ENCODE measurements around the gene PHAX.
"Not testable (repeated sequence)": the region's sequence is repeated elsewhere in the genome, so short reads cannot be mapped to it uniquely, and the experiment has no call there.

Gene PHAX

GRCh38 chr5:126583761-126584160 lies 17.0 kb upstream of the PHAX start:
- H3K36me3 ChIP-seq (ENCODE audit: control insufficient read depth, insufficient read depth, low read length), result no peaks in the 10 kb centered on the region

DNA sequence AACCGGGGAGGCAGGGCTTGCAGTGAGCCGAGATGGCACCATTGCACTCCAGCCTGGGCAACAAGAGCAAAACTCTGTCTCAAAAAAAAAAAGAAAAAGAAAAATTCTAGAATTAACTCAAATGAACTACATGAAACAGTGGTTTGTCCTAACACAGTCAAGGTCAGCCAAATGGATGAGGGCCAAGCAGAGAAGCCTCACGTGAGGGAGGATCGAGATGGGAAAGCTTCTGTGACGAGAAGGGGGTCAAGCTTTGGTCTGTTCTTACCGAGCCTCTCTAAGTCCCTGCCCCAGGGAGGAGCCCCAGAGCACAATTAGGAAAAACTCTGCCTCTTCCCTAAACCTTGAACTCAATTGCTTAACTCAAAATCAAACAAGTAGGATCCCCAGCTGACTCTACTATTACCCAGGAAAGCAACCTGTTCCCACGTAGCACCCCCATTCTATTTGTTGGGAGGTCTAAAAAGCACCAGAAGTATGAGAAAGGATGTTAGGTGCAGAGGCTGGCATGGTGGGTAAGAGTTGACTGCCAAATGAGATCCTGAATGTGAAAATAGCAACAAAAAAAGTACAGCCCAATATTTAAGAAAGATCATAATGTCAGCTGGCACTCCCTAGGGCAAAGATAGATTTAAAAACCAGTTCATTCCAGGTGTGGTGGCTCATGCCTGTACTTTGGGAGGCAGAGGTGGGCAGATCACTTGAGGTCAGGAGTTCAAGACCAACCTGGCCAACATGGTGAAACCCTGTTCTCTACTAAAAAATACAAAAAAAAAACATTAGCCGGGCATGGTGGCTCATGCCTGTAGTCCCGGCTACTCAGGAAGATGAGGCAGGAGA lies 13.0 kb upstream of the PHAX start:
- no peaks in the 10 kb centered on the region for H3K27me3 ChIP-seq (replicated peaks; ENCODE audit: control insufficient read depth, insufficient read depth, low read length, poor library complexity, severe bottlenecking)
- H3K4me1 ChIP-seq (ENCODE audit: control insufficient read depth, insufficient read depth, low read length, poor library complexity, severe bottlenecking), result no peaks in the 10 kb centered on the region
- H3K36me3 ChIP-seq (ENCODE audit: control insufficient read depth, insufficient read depth, low read length), result no peaks in the 10 kb centered on the region
- H3K9me3 ChIP-seq (ENCODE audit: control insufficient read depth, low read length), result no peaks in the 10 kb centered on the region
- DNase-seq, result no peak
- H3K27ac ChIP-seq (ENCODE audit: insufficient read depth, low read length, poor library complexity, severe bottlenecking), result no peak overlapping the region
- no peak overlapping the region for H3K4me3 ChIP-seq (ENCODE audit: insufficient read depth, low read depth, low read length, poor library complexity, severe bottlenecking)

More at GRCh38 chr5:126583761-126584160, 17.0 kb upstream of the PHAX start:
- no peak overlapping the region for H3K4me3 ChIP-seq (ENCODE audit: insufficient read depth, low read depth, low read length, poor library complexity, severe bottlenecking)
- no peaks in the 10 kb centered on the region for H3K4me1 ChIP-seq (ENCODE audit: control insufficient read depth, insufficient read depth, low read length, poor library complexity, severe bottlenecking)
- H3K27me3 ChIP-seq (replicated peaks; ENCODE audit: control insufficient read depth, insufficient read depth, low read length, poor library complexity, severe bottlenecking), result no peaks in the 10 kb centered on the region
- no peak for DNase-seq
- no peak overlapping the region for H3K27ac ChIP-seq (ENCODE audit: insufficient read depth, low read length, poor library complexity, severe bottlenecking)
- H3K9me3 ChIP-seq (ENCODE audit: control insufficient read depth, low read length), result no peaks in the 10 kb centered on the region

- DNase-seq, result no peak
- Histone ChIP-seq H3K27ac (ENCODE audit: insufficient read depth, low read length, poor library complexity, severe bottlenecking) (no peak overlapping the region), H3K4me1 (ENCODE audit: control insufficient read depth, insufficient read depth, low read length, poor library complexity, severe bottlenecking) (peaks cover 3% of the 10 kb centered on the region), H3K9me3 (ENCODE audit: control insufficient read depth, low read length) (no peaks in the 10 kb centered on the region), H3K36me3 (ENCODE audit: control insufficient read depth, insufficient read depth, low read length) (no peaks in the 10 kb centered on the region), H3K27me3 (replicated peaks; ENCODE audit: control insufficient read depth, insufficient read depth, low read length, poor library complexity, severe bottlenecking) (no peaks in the 10 kb centered on the region), H3K4me3 (ENCODE audit: insufficient read depth, low read depth, low read length, poor library complexity, severe bottlenecking) (no peak overlapping the region)
Measured at GRCh38 chr5:126589536-126590297, 11.0 kb upstream of the PHAX start.

DNA sequence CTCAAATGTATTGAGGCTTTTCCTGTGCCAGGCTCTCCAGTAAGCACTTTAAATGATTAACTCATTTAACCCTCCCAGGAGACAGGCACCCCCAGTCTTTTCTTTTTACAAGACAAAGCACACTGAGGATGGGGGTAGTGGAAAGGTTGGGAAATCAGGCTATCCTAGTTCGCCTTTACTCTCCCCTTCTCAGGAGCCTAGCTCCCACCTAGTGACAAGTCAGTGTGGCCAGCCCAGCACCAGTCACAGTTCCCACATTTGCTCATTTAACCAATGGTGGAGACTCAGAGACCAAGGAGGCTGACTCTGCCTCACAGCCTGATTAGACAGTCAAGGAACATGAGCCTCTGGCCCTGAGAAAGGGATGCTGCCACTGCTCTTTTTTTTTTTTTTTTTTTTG lies 9.2 kb upstream of the PHAX start:
- H3K4me3 ChIP-seq (ENCODE audit: insufficient read depth, low read depth, low read length, poor library complexity, severe bottlenecking), result no peak overlapping the region

GRCh38 chr5:126594748-126595485 lies 5.8 kb upstream of the PHAX start, which contains the start of gene ALDH7A1:
Gene ALDH7A1 (minus strand): TSS chr5:126595219. CDS start chr5:126595198, 21 bp downstream.
- DNase-seq, result peak in 1 of 3 donors; percentile 16
- H3K27ac ChIP-seq (ENCODE audit: insufficient read depth, low read length, poor library complexity, severe bottlenecking), result no peak within 1 kb of the TSS

More for the DNA sequence above, 9.2 kb upstream of the PHAX start:
- Histone ChIP-seq H3K36me3 (ENCODE audit: control insufficient read depth, insufficient read depth, low read length) (no peaks in the 10 kb centered on the region), H3K27ac (ENCODE audit: insufficient read depth, low read length, poor library complexity, severe bottlenecking) (no peak overlapping the region), H3K9me3 (ENCODE audit: control insufficient read depth, low read length) (no peaks in the 10 kb centered on the region), H3K27me3 (replicated peaks; ENCODE audit: control insufficient read depth, insufficient read depth, low read length, poor library complexity, severe bottlenecking) (no peaks in the 10 kb centered on the region), H3K4me1 (ENCODE audit: control insufficient read depth, insufficient read depth, low read length, poor library complexity, severe bottlenecking) (peaks cover 3% of the 10 kb centered on the region)
- no peak for DNase-seq

GRCh38 chr5:126595486-126596083 lies 5.2 kb upstream of the PHAX start:
- no peaks in the 10 kb centered on the region for H3K9me3 ChIP-seq (ENCODE audit: control insufficient read depth, low read length)
- H3K27me3 ChIP-seq (replicated peaks; ENCODE audit: control insufficient read depth, insufficient read depth, low read length, poor library complexity, severe bottlenecking), result no peaks in the 10 kb centered on the region
- no peak overlapping the region for H3K27ac ChIP-seq (ENCODE audit: insufficient read depth, low read length, poor library complexity, severe bottlenecking)
- no peaks in the 10 kb centered on the region for H3K36me3 ChIP-seq (ENCODE audit: control insufficient read depth, insufficient read depth, low read length)
- no peak for DNase-seq
- peak overlapping the region; percentile 62 for H3K4me3 ChIP-seq (ENCODE audit: insufficient read depth, low read depth, low read length, poor library complexity, severe bottlenecking)
- H3K4me1 ChIP-seq (ENCODE audit: control insufficient read depth, insufficient read depth, low read length, poor library complexity, severe bottlenecking), result peaks cover 3% of the 10 kb centered on the region

More at GRCh38 chr5:126594748-126595485, 5.8 kb upstream of the PHAX start, which contains the start of gene ALDH7A1:
- no peaks in the 10 kb centered on the region for H3K9me3 ChIP-seq (ENCODE audit: control insufficient read depth, low read length)
- no peaks in the 10 kb centered on the region for H3K36me3 ChIP-seq (ENCODE audit: control insufficient read depth, insufficient read depth, low read length)
- H3K27me3 ChIP-seq (replicated peaks; ENCODE audit: control insufficient read depth, insufficient read depth, low read length, poor library complexity, severe bottlenecking), result no peaks in the 10 kb centered on the region
- H3K4me1 ChIP-seq (ENCODE audit: control insufficient read depth, insufficient read depth, low read length, poor library complexity, severe bottlenecking), result peaks cover 3% of the 10 kb centered on the region
- peak within 1 kb of the TSS; percentile 62 for H3K4me3 ChIP-seq (ENCODE audit: insufficient read depth, low read depth, low read length, poor library complexity, severe bottlenecking)

DNA sequence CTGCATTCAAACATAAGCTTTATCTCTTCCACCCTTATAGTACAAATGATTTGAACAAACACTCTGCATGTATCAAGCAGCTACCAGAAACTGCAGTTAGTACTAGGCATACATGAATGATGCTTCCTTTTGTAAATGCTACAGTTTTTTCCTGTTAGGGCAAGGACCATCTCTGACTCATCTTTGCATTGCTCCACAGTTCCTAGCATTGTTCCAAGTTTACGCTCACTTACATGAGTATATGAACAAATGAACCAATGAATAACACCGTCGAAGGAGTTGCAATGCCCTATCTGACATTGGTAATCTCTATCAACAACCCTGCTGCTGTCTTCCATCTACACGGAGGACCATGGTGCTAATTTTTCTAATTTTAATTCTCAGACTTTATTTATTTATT lies 3.6 kb upstream of the PHAX start:
- no peak overlapping the region for H3K27ac ChIP-seq (ENCODE audit: insufficient read depth, low read length, poor library complexity, severe bottlenecking)
- no peak for DNase-seq

GRCh38 chr5:126599499-126599898 lies 1.2 kb upstream of the PHAX start:
- Histone ChIP-seq H3K9me3 (ENCODE audit: control insufficient read depth, low read length) (no peaks in the 10 kb centered on the region), H3K27me3 (replicated peaks; ENCODE audit: control insufficient read depth, insufficient read depth, low read length, poor library complexity, severe bottlenecking) (no peaks in the 10 kb centered on the region), H3K27ac (ENCODE audit: insufficient read depth, low read length, poor library complexity, severe bottlenecking) (no peak overlapping the region), H3K4me3 (ENCODE audit: insufficient read depth, low read depth, low read length, poor library complexity, severe bottlenecking) (no peak overlapping the region), H3K36me3 (ENCODE audit: control insufficient read depth, insufficient read depth, low read length) (peaks cover 9% of the 10 kb centered on the region), H3K4me1 (ENCODE audit: control insufficient read depth, insufficient read depth, low read length, poor library complexity, severe bottlenecking) (peaks cover 6% of the 10 kb centered on the region)
- no peak for DNase-seq

More for the DNA sequence above, 3.6 kb upstream of the PHAX start:
- Histone ChIP-seq H3K4me1 (ENCODE audit: control insufficient read depth, insufficient read depth, low read length, poor library complexity, severe bottlenecking) (peaks cover 6% of the 10 kb centered on the region), H3K27me3 (replicated peaks; ENCODE audit: control insufficient read depth, insufficient read depth, low read length, poor library complexity, severe bottlenecking) (no peaks in the 10 kb centered on the region), H3K36me3 (ENCODE audit: control insufficient read depth, insufficient read depth, low read length) (no peaks in the 10 kb centered on the region), H3K4me3 (ENCODE audit: insufficient read depth, low read depth, low read length, poor library complexity, severe bottlenecking) (no peak overlapping the region), H3K9me3 (ENCODE audit: control insufficient read depth, low read length) (no peaks in the 10 kb centered on the region)

DNA sequence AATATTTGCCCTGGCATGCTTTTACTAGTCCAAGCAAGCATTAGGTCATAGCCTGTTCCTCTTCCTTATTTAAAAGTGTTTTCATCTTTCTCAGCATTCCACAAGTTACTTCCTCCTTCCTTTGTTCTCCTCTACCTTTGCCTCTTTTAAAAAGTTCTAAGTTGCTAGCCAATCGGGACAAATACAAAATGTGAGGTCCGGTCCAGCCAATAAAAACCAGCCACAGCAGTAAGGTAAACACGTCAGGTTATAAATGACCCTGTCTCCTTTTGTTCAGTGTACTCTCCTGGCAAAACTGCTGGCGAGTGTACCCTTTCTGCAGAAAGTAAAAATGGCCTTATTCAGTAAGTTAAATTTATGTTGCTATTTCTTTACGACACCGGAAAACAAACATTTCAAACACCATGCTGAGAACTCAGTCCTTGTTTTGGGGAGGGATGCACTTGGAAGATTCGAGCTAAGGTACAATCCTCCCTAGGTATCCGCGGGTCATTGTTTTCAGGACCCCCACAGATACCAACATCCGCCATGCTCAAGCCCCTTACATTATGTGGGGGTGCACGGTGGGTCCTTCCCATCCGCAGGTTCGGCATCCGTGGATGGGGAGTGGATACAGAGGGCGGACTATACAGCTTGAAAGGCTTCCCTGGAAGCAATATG lies 646 bp upstream of the PHAX start:
- Histone ChIP-seq H3K36me3 (ENCODE audit: control insufficient read depth, insufficient read depth, low read length) (peaks cover 14% of the 10 kb centered on the region), H3K4me3 (ENCODE audit: insufficient read depth, low read depth, low read length, poor library complexity, severe bottlenecking) (peak overlapping the region; percentile 89)
- not testable (repeated sequence) for H3K27me3 ChIP-seq (replicated peaks; ENCODE audit: control insufficient read depth, insufficient read depth, low read length, poor library complexity, severe bottlenecking); DNase-seq; H3K27ac ChIP-seq (ENCODE audit: insufficient read depth, low read length, poor library complexity, severe bottlenecking); H3K4me1 ChIP-seq (ENCODE audit: control insufficient read depth, insufficient read depth, low read length, poor library complexity, severe bottlenecking); H3K9me3 ChIP-seq (ENCODE audit: control insufficient read depth, low read length)

Data from effector memory CD4-positive, alpha-beta T cell (primary cell).